Activated CD4-positive, alpha-beta T cell treated with anti-CD3 and anti-CD28 coated beads, Interleukin-2, amount 50 U/mL, for 16 hours (primary cell): Measurements from ENCODE around the gene ZNF234.
A peak's percentile ranks its signal among the peaks of the same experiment; 100 is the strongest.
"Not testable (repeated sequence)": the region's sequence is repeated elsewhere in the genome, so short reads cannot be mapped to it uniquely, and the experiment has no call there.

Experiments used
- DNase-seq: peaks from one replicate; pipeline ENCODE4 v3.0.0-alpha.2; 2020

Gene ZNF234

GRCh38 chr19:44141191-44142058 is at the start of gene ZNF234:
TSS of gene ZNF234 (plus strand) at chr19:44141554. CDS start at chr19:44144633, 3,079 bp downstream.
- peak; percentile 72 for DNase-seq

- DNase-seq = no peak
These were observed 49.2 kb upstream of the ZNF234 start for GRCh38 chr19:44092108-44092507.

- DNase-seq = peak; percentile 92
These were observed 47.2 kb upstream of the ZNF234 start, which contains the start of gene ZNF224 for GRCh38 chr19:44093931-44094765. TSS of gene ZNF224 (plus strand) at chr19:44094361. CDS start at chr19:44097874, 3,513 bp downstream.

- DNase-seq = no peak
These were observed 33.6 kb upstream of the ZNF234 start for GRCh38 chr19:44107751-44108150.

- no peak for DNase-seq
These were observed 31.9 kb upstream of the ZNF234 start for GRCh38 chr19:44109458-44109857.

- DNase-seq = peak; percentile 16
These were observed 29.4 kb upstream of the ZNF234 start for GRCh38 chr19:44111910-44112463.

- DNase-seq = no peak
These were observed 28.6 kb upstream of the ZNF234 start for GRCh38 chr19:44112802-44113137.

GRCh38 chr19:44113138-44113783 is 28.1 kb upstream of the ZNF234 start, which contains the start of gene ZNF225:
TSS of gene ZNF225 (plus strand) at chr19:44113399. CDS start at chr19:44115828, 2,429 bp downstream.
- DNase-seq = peak; percentile 96

GRCh38 chr19:44113784-44114390 is 27.5 kb upstream of the ZNF234 start:
- no peak for DNase-seq

- not testable (repeated sequence) for DNase-seq
These were observed 20.2 kb upstream of the ZNF234 start for GRCh38 chr19:44121162-44121561.

- no peak for DNase-seq
These were observed 9.4 kb upstream of the ZNF234 start for GRCh38 chr19:44131955-44132354.

- DNase-seq = peak; percentile 6
These were observed 692 bp downstream of the ZNF234 start for GRCh38 chr19:44142059-44142433.

GRCh38 chr19:44149776-44150175 is 8.4 kb downstream of the ZNF234 start:
- no peak for DNase-seq

GRCh38 chr19:44151491-44151890 is 10.1 kb downstream of the ZNF234 start:
- no peak for DNase-seq

- DNase-seq = no peak
These were observed 15.1 kb downstream of the ZNF234 start for GRCh38 chr19:44156475-44156874.

- DNase-seq = no peak
These were observed 22.4 kb downstream of the ZNF234 start for GRCh38 chr19:44163789-44164188.

GRCh38 chr19:44164327-44164672 is 22.9 kb downstream of the ZNF234 start:
- no peak for DNase-seq

GRCh38 chr19:44164673-44165512 is 23.5 kb downstream of the ZNF234 start, which contains the start of gene ZNF226:
TSS of gene ZNF226 (plus strand) at chr19:44165100. CDS start at chr19:44170081, 4,981 bp downstream.
- DNase-seq = peak; percentile 91

- not testable (repeated sequence) for DNase-seq
These were observed 29.3 kb downstream of the ZNF234 start for GRCh38 chr19:44170660-44171059.

- no peak for DNase-seq
These were observed 35.2 kb downstream of the ZNF234 start for GRCh38 chr19:44176590-44176989.

- no peak for DNase-seq
These were observed 39.6 kb downstream of the ZNF234 start for GRCh38 chr19:44180968-44181367.
